GM12878 (cell line): ENCODE data around the gene CATSPERZ. TPM values are rescaled to one million over a fixed set of nuclear protein-coding genes. Genes with fewer than 3 reads are reported as not detected.

Source experiments
- ATAC-seq: fragments of 200-7000 bp; cut with Tn5 transposase; 3 replicates; pipeline ENCODE4 v1.9.1; 2020; ENCODE audit warnings: mild to moderate bottlenecking, moderate library complexity
- BruUV-seq: library from RNA; stranded (reverse); fragments of 400-500 nt; replicated peaks from 2 replicates; lab custom pipeline; 2021; lab: Mats Ljungman, UMichigan
- CTCF ChIA-PET: fragments of 300-600 bp; sonication (Branson Sonifier 250); formaldehyde crosslinking; extraction: SDS; loops from one replicate; lab custom pipeline; 2021; ENCODE audit warnings: inconsistent platforms; lab: Yijun Ruan, JAX
- POLR2A ChIA-PET: fragments of 350-600 bp; formaldehyde crosslinking; extraction: SDS; loops from one replicate; lab custom pipeline; 2021; ENCODE audit warnings: inconsistent platforms; lab: Charles Lee
- RAD21 ChIA-PET: fragments of 300-600 bp; sonication (Branson Sonifier 250); formaldehyde crosslinking; loops from one replicate; lab custom pipeline; 2023; ENCODE audit warnings: antibody characterized with exemption; ENCODE audit not compliant: unreplicated experiment; lab: Charles Lee
- SMC1A ChIA-PET: fragments of 300-600 bp; sonication (Branson Sonifier 250); formaldehyde crosslinking; loops from one replicate; lab custom pipeline; 2023; ENCODE audit not compliant: unreplicated experiment, uncharacterized antibody; lab: Charles Lee
- DNase-seq: peaks from one replicate; pipeline ENCODE4 v3.0.0-alpha.2; 2011; ENCODE audit warnings: low read depth, low spot score
- FAIRE-seq: peaks from 3 replicates; lab custom pipeline; 2011; peaks lifted over from hg19 to GRCh38; lab: Jason Lieb, UNC
- H2AFZ ChIP-seq: 2 replicates; pipeline ENCODE4 v1.6.0; 2011; ENCODE audit warnings: low read depth, low read length, control low read depth; ENCODE audit not compliant: control insufficient read depth
- H3K27ac ChIP-seq: 2 replicates; pipeline ENCODE4 v1.5.1; 2011; ENCODE audit warnings: control low read depth; ENCODE audit not compliant: control insufficient read depth, insufficient read depth
- H3K27me3 ChIP-seq, 2 experiments: replicated peaks in 1 of 2; 2 replicates each; pipeline versions ENCODE4 v1.6.0 to v1.6.1; 2011; ENCODE audit warnings: low read length in 1 of 2; ENCODE audit not compliant: control insufficient read depth in 2 of 2, insufficient read depth in 2 of 2
- H3K36me3 ChIP-seq, 2 experiments: 2 replicates each; pipeline ENCODE4 v1.5.1; 2011; ENCODE audit warnings: low read length in 1 of 2; ENCODE audit not compliant: control insufficient read depth in 2 of 2, insufficient read depth in 2 of 2
- H3K4me1 ChIP-seq: 2 replicates; pipeline ENCODE4 v1.6.1; 2011; ENCODE audit warnings: mild to moderate bottlenecking, low read length, moderate library complexity, mixed read lengths; ENCODE audit not compliant: control insufficient read depth, insufficient read depth
- H3K4me2 ChIP-seq: 2 replicates; pipeline ENCODE4 v1.6.0; 2011; ENCODE audit warnings: control low read depth; ENCODE audit not compliant: control insufficient read depth, insufficient read depth
- H3K4me3 ChIP-seq: fragments of 200-600 bp; sonication (generic); 2 replicates; pipeline ENCODE4 v1.5.1; 2016
- H3K79me2 ChIP-seq: 2 replicates; pipeline ENCODE4 v1.6.0; 2011; ENCODE audit warnings: low read length; ENCODE audit not compliant: control insufficient read depth, insufficient read depth
- H3K9ac ChIP-seq: 2 replicates; pipeline ENCODE4 v1.8.0; 2011; ENCODE audit warnings: low read length, control low read depth, mixed read lengths; ENCODE audit not compliant: control insufficient read depth, insufficient read depth
- H3K9me3 ChIP-seq: replicated peaks from 3 replicates; pipeline ENCODE4 v1.5.1; 2011; ENCODE audit warnings: mild to moderate bottlenecking, low read length; ENCODE audit not compliant: control insufficient read depth, insufficient read depth
- H4K20me1 ChIP-seq: 2 replicates; pipeline ENCODE4 v1.6.0; 2011; ENCODE audit not compliant: control insufficient read depth, insufficient read depth
- ATF7 ChIP-seq: fragments of 450-650 bp; IDR thresholded peaks from 2 replicates; pipeline ENCODE4 v1.6.1; 2016; ENCODE audit warnings: low read depth, mild to moderate bottlenecking
- CEBPZ ChIP-seq: fragments of 150-350 bp; IDR thresholded peaks from 2 replicates; pipeline ENCODE4 v1.6.1; 2016; ENCODE audit warnings: low read depth, low read length
- KAT2A ChIP-seq: conservative IDR thresholded peaks from 2 replicates; pipeline ENCODE4 v1.6.1; 2011; ENCODE audit warnings: low read depth, low read length; ENCODE audit not compliant: control insufficient read depth
- PAX5 ChIP-seq: IDR thresholded peaks from 2 replicates; pipeline ENCODE4 v1.6.1; 2011; ENCODE audit warnings: low read depth, low read length, borderline replicate concordance
- USF1 ChIP-seq: IDR thresholded peaks from 2 replicates; pipeline ENCODE4 v1.6.1; 2011; ENCODE audit warnings: borderline replicate concordance, low read depth, mild to moderate bottlenecking, moderate library complexity, mixed read lengths, low read length; ENCODE audit not compliant: insufficient read depth; ENCODE audit errors: extremely low read length
- ZZZ3 ChIP-seq: IDR thresholded peaks from 2 replicates; pipeline ENCODE4 v1.6.1; 2011; ENCODE audit warnings: low read depth; ENCODE audit not compliant: control insufficient read depth, insufficient read length
- WGBS: methylation state at CpG from one replicate; pipeline ENCODE4 v1.1.6; 2016; ENCODE audit warnings: low lambda C conversion rate; ENCODE audit not compliant: insufficient replicate concordance, insufficient coverage; ENCODE audit errors: missing lambda C conversion rate; 5-methylcytosine and 5-hydroxymethylcytosine counted together
- in situ Hi-C: fragments of 300-500 bp; cut with MboI; formaldehyde crosslinking; loops from 9 replicates; pipeline ENCODE4 v1.14.3; 2018; ENCODE audit warnings: mixed read lengths
- intact Hi-C: fragments of 100-400 bp; cut with micrococcal nuclease; formaldehyde crosslinking; loops from one replicate; pipeline ENCODE4 v1.14.2; 2022; ENCODE audit not compliant: unreplicated experiment
- polyA plus RNA-seq, 11 experiments: library from polyadenylated mRNA; depleted of rRNA in 4 of 11; unstranded in 6 of 11; stranded (reverse) in 5 of 11; fragments of >200 nt; fragmentation: Nextera tagmentation in 4 of 11; fragmentation: Illumina TruSeq in 1 of 11; extraction: Ambion mirVana in 4 of 11; extraction: Trizol in 1 of 11; gene quantifications; 1 replicate in 1 of 11; 2 replicates in 10 of 11; pipeline versions ENCODE4 v1.2.1 to v1.2.3, GENCODE V29; 2011 to 2016; ENCODE audit warnings: inconsistent platforms in 2 of 11, missing spikeins in 2 of 11, low read depth in 1 of 11
- total RNA-seq, 4 experiments: library from RNA; depleted of rRNA in 3 of 4; stranded (reverse); fragments of >200 nt in 3 of 4; fragmentation: Illumina TruSeq in 1 of 4; extraction: Trizol in 1 of 4; gene quantifications; 2 replicates each; pipeline versions ENCODE4 v1.2.1 to v1.2.3, GENCODE V29; 2013 to 2021

The CATSPERZ gene
- total and polyA plus RNA-seq, 10 of the 15 experiments (the other 5 are each of a cell fraction or from before 2014, with no cell fraction given): 0.12 to 0.31 TPM; not detected in 8

- H3K9me3 ChIP-seq: no peaks in the 10 kb centered on the region
Measured at GRCh38 chr11:64314805-64315561, 14.8 kb downstream of the CATSPERZ start.

More at GRCh38 chr11:64314805-64315561, 14.8 kb downstream of the CATSPERZ start:
- no peak overlapping the region for H3K4me3 ChIP-seq
- H3K36me3 ChIP-seq: peaks cover 0 to 8% of the 10 kb centered on the region in 2 experiments; a peak in 3 of 4 replicates
- POLR2A ChIA-PET: interaction anchor here (3.2 kb wide), 1 partner anchor 24 kb away, joined by 37 read pairs; the partner anchor contains the start of gene CCDC88B
- H2AFZ ChIP-seq: no peak overlapping the region
- DNase-seq: no peak
- peaks cover 9% of the 10 kb centered on the region for H3K4me1 ChIP-seq
- RAD21 ChIA-PET: interaction anchor here (5.6 kb wide), 1 partner anchor 42 kb away, joined by 176 read pairs; the partner anchor contains the start of gene RPS6KA4
- H4K20me1 ChIP-seq: no peaks in the 10 kb centered on the region
- SMC1A ChIA-PET: no interaction called here
- no peak overlapping the region for H3K9ac ChIP-seq
- CTCF ChIA-PET: interaction anchor here (5.5 to 5.9 kb wide), 2 partner anchors 21 to 39 kb away, joined by 143 to 228 read pairs; partner anchors contain the start of gene CCDC88B
- no peaks in the 10 kb centered on the region for H3K27me3 ChIP-seq
- no peak for FAIRE-seq
- 97% methylated on average over 24 of the region's 24 CpGs for WGBS
- H3K27ac ChIP-seq: no peak overlapping the region
- in situ Hi-C loops: no loop called here
- no peak for ATAC-seq
- intact Hi-C loops: loop anchor here (5.0 kb wide), 1 partner anchor 42 kb away; the partner anchor contains the start of gene RPS6KA4
- BruUV-seq: no TSS peak
- no peak overlapping the region for H3K4me2 ChIP-seq
- H3K79me2 ChIP-seq: peaks cover 28% of the 10 kb centered on the region
- no peak for TF ChIP-seq CEBPZ
- no peak for TF ChIP-seq ZZZ3
- TF ChIP-seq KAT2A: no peak
- TF ChIP-seq PAX5: no peak
- no peak for TF ChIP-seq USF1
- TF ChIP-seq ATF7: no peak
